Measurements from ENCODE around the gene PPP2R5C. TPM values are rescaled to one million over a fixed set of nuclear protein-coding genes. Genes with fewer than 3 reads are reported as not detected.

Gene PPP2R5C
- total and polyA plus RNA-seq, 2 of the 8 experiments (the other 6 are each of a cell fraction or from before 2014, with no cell fraction given), result 49.6 to 95.9 TPM

- no peak for TF ChIP-seq CHD7 (IDR thresholded peaks at IDR 0.05; ENCODE audit: insufficient replicate concordance, low read length)
These were observed 57.9 kb downstream of the PPP2R5C start (continued) for GRCh38 chr14:101819251-101819990.
